ENCODE data around the gene GCN1. TPM values are rescaled to one million over a fixed set of nuclear protein-coding genes. Genes with fewer than 3 reads are reported as not detected.
A peak's percentile ranks its signal among the peaks of the same experiment; 100 is the strongest.

GCN1 gene
- total and polyA plus RNA-seq, 11 donors, result 7.2 to 51.7 (median 33.7) TPM

GRCh38 chr12:120132863-120133385, 61.6 kb downstream of the GCN1 start:
- intact Hi-C loops (cut with DNase I), result no loop called here
- TF ChIP-seq CTCF (IDR thresholded peaks at IDR 0.05) (no peak), POLR2A (IDR thresholded peaks at IDR 0.05) (no peak)
- H3K36me3 ChIP-seq, result peaks cover 5 to 100% (median 100%) of the 10 kb centered on the region in 9 donors
- peak overlapping the region in 9 of 12 donors; percentile 7 to 60 (median 45) for H3K27ac ChIP-seq
- H3K9me3 ChIP-seq, result no peaks in the 10 kb centered on the region
- ATAC-seq (peak; percentile 51 to 68 (median 52)), DNase-seq (no peak)
- WGBS, 4 donors, result 64 to 82% (median 75%) methylated on average over 5 to 6 of the region's 6 CpGs
- peaks cover 0 to 29% (median 10%) of the 10 kb centered on the region in 12 donors for H3K4me1 ChIP-seq
- no peaks in the 10 kb centered on the region for H3K27me3 ChIP-seq
- no peak overlapping the region for H3K4me3 ChIP-seq

- intact Hi-C loops (cut with DNase I), result no loop called here
- ATAC-seq, result no peak
Measured at GRCh38 chr12:120132054-120132836, 62.3 kb downstream of the GCN1 start.

GRCh38 chr12:120131116-120131515, 63.4 kb downstream of the GCN1 start:
- H3K4me1 ChIP-seq, result peaks cover 0 to 35% (median 15%) of the 10 kb centered on the region in 12 donors
- no peak for ATAC-seq
- intact Hi-C loops (cut with DNase I), result no loop called here
- no peak for DNase-seq
- H3K27me3 ChIP-seq, result no peaks in the 10 kb centered on the region
- H3K4me3 ChIP-seq, result no peak overlapping the region
- 96 to 97% (median 97%) methylated on average over 10 to 15 of the region's 15 CpGs for WGBS, 4 donors
- TF ChIP-seq POLR2A (IDR thresholded peaks at IDR 0.05), result no peak
- TF ChIP-seq CTCF (IDR thresholded peaks at IDR 0.05), result no peak
- H3K9me3 ChIP-seq, result no peaks in the 10 kb centered on the region
- peaks cover 5 to 100% (median 97%) of the 10 kb centered on the region in 9 donors for H3K36me3 ChIP-seq
- H3K27ac ChIP-seq, result no peak overlapping the region

More at GRCh38 chr12:120132054-120132836, 62.3 kb downstream of the GCN1 start:
- Histone ChIP-seq H3K27me3 (no peaks in the 10 kb centered on the region), H3K9me3 (no peaks in the 10 kb centered on the region), H3K4me3 (no peak overlapping the region), H3K27ac (peak overlapping the region in 8 of 12 donors; percentile 4 to 60 (median 48)), H3K4me1 (peaks cover 0 to 29% (median 11%) of the 10 kb centered on the region in 12 donors), H3K36me3 (peaks cover 5 to 100% (median 100%) of the 10 kb centered on the region in 9 donors)
- TF ChIP-seq CTCF (IDR thresholded peaks at IDR 0.05), result no peak
- TF ChIP-seq POLR2A (IDR thresholded peaks at IDR 0.05), result no peak
- 51 to 70% (median 57%) methylated on average over 4 to 9 of the region's 9 CpGs for WGBS, 4 donors
- DNase-seq, result no peak

GRCh38 chr12:120130011-120130410, 64.5 kb downstream of the GCN1 start:
- peak overlapping the region in 1 of 12 donors; percentile 5 for H3K27ac ChIP-seq
- no peak overlapping the region for H3K4me3 ChIP-seq
- no peaks in the 10 kb centered on the region for H3K9me3 ChIP-seq
- TF ChIP-seq POLR2A (IDR thresholded peaks at IDR 0.05) (no peak), CTCF (IDR thresholded peaks at IDR 0.05) (no peak)
- peaks cover 5 to 96% (median 86%) of the 10 kb centered on the region in 9 donors for H3K36me3 ChIP-seq
- peak in 1 of 5 donors; percentile 55 for DNase-seq
- ATAC-seq, result peak; percentile 53 to 78 (median 56)
- 59 to 89% (median 76%) methylated on average over 4 to 6 of the region's 6 CpGs for WGBS, 4 donors
- intact Hi-C loops (cut with DNase I), result no loop called here
- H3K4me1 ChIP-seq, result peaks cover 0 to 36% (median 15%) of the 10 kb centered on the region in 12 donors
- H3K27me3 ChIP-seq, result no peaks in the 10 kb centered on the region

All from heart left ventricle (tissue), 16 donors.